SJSA1 (cell line): Measurements from ENCODE around the gene KCNQ1OT1. TPM values are rescaled to one million over a fixed set of nuclear protein-coding genes. Genes with fewer than 3 reads are reported as not detected.

Experiments
- DNase-seq, 2 experiments: peaks; one replicate each; pipeline ENCODE4 v3.0.0-alpha.2; 2015 to 2020; ENCODE audit warnings: low spot score in 2 of 2, low read depth in 1 of 2
- H3K27ac ChIP-seq: fragments of 250-450 bp; sonication (Bioruptor Pico); 2 replicates; pipeline ENCODE4 v1.5.1; 2020; ENCODE audit warnings: mild to moderate bottlenecking, moderate library complexity
- H3K27me3 ChIP-seq: fragments of 250-450 bp; sonication (Bioruptor Pico); replicated peaks from 2 replicates; pipeline ENCODE4 v1.5.1; 2020; ENCODE audit warnings: mild to moderate bottlenecking, moderate library complexity
- H3K36me3 ChIP-seq: fragments of 250-450 bp; sonication (Bioruptor Pico); 2 replicates; pipeline ENCODE4 v1.5.1; 2020; ENCODE audit warnings: mild to moderate bottlenecking
- H3K4me1 ChIP-seq: fragments of 250-450 bp; sonication (Bioruptor Pico); replicated peaks from 2 replicates; pipeline ENCODE4 v1.6.1; 2021; ENCODE audit warnings: mild to moderate bottlenecking
- H3K4me3 ChIP-seq: fragments of 250-450 bp; sonication (Bioruptor Pico); 2 replicates; pipeline ENCODE4 v1.5.1; 2020; ENCODE audit warnings: mild to moderate bottlenecking
- H3K9me3 ChIP-seq: fragments of 250-450 bp; sonication (Bioruptor Pico); replicated peaks from 2 replicates; pipeline ENCODE4 v1.5.1; 2020; ENCODE audit warnings: mild to moderate bottlenecking
- total RNA-seq: library from RNA; depleted of rRNA; stranded (reverse); fragments of >200 nt; shearing (Covaris generic); gene quantifications from 2 replicates; pipeline ENCODE4 v1.2.3, GENCODE V29; 2014

KCNQ1OT1 gene
- total RNA-seq, 1 experiment from 2014 or later = 2.1 TPM

- DNase-seq = no peak
- Histone ChIP-seq H3K4me1 (no peaks in the 10 kb centered on the region), H3K27me3 (peaks cover 31% of the 10 kb centered on the region), H3K27ac (no peak overlapping the region), H3K36me3 (no peaks in the 10 kb centered on the region), H3K4me3 (no peak overlapping the region), H3K9me3 (peaks cover 2% of the 10 kb centered on the region; the same call in 1 of the 2 replicates)
Observed at GRCh38 chr11:2721210-2721916, 21.6 kb upstream of the KCNQ1OT1 start.

GRCh38 chr11:2719831-2720590 is 20.2 kb upstream of the KCNQ1OT1 start:
- no peak for DNase-seq
- Histone ChIP-seq H3K36me3 (no peaks in the 10 kb centered on the region), H3K27ac (no peak overlapping the region), H3K4me1 (no peaks in the 10 kb centered on the region), H3K4me3 (no peak overlapping the region), H3K9me3 (peaks cover 2% of the 10 kb centered on the region; the same call in 1 of the 2 replicates), H3K27me3 (peaks cover 25% of the 10 kb centered on the region)

GRCh38 chr11:2718817-2719438 is 19.1 kb upstream of the KCNQ1OT1 start:
- Histone ChIP-seq H3K27me3 (peaks cover 20% of the 10 kb centered on the region), H3K4me1 (no peaks in the 10 kb centered on the region), H3K36me3 (no peaks in the 10 kb centered on the region), H3K27ac (no peak overlapping the region), H3K9me3 (peaks cover 2% of the 10 kb centered on the region; the same call in 1 of the 2 replicates), H3K4me3 (no peak overlapping the region)
- no peak for DNase-seq

- peaks cover 15% of the 10 kb centered on the region for H3K27me3 ChIP-seq
- no peak overlapping the region for H3K4me3 ChIP-seq
- no peak overlapping the region for H3K27ac ChIP-seq
Observed at GRCh38 chr11:2717561-2718325, 17.9 kb upstream of the KCNQ1OT1 start.

GRCh38 chr11:2716376-2717095 is 16.7 kb upstream of the KCNQ1OT1 start:
- peaks cover 12% of the 10 kb centered on the region for H3K27me3 ChIP-seq
- DNase-seq = no peak
- no peaks in the 10 kb centered on the region for H3K36me3 ChIP-seq
- peaks cover 2% of the 10 kb centered on the region; the same call in 1 of the 2 replicates for H3K9me3 ChIP-seq
- H3K27ac ChIP-seq = no peak overlapping the region
- no peaks in the 10 kb centered on the region for H3K4me1 ChIP-seq
- H3K4me3 ChIP-seq = no peak overlapping the region

More at GRCh38 chr11:2717561-2718325, 17.9 kb upstream of the KCNQ1OT1 start:
- no peaks in the 10 kb centered on the region for H3K36me3 ChIP-seq
- no peak for DNase-seq
- H3K4me1 ChIP-seq = no peaks in the 10 kb centered on the region
- peaks cover 2% of the 10 kb centered on the region; the same call in 1 of the 2 replicates for H3K9me3 ChIP-seq

GRCh38 chr11:2715716-2716350 is 16.0 kb upstream of the KCNQ1OT1 start:
- Histone ChIP-seq H3K27ac (no peak overlapping the region), H3K4me3 (no peak overlapping the region), H3K4me1 (no peaks in the 10 kb centered on the region), H3K9me3 (peaks cover 2% of the 10 kb centered on the region; the same call in 1 of the 2 replicates), H3K27me3 (peaks cover 13% of the 10 kb centered on the region), H3K36me3 (no peaks in the 10 kb centered on the region)
- no peak for DNase-seq

GRCh38 chr11:2714871-2715270 is 15.1 kb upstream of the KCNQ1OT1 start:
- H3K4me1 ChIP-seq = no peaks in the 10 kb centered on the region
- DNase-seq = no peak

GRCh38 chr11:2714463-2714800 is 14.6 kb upstream of the KCNQ1OT1 start:
- no peak for DNase-seq
- Histone ChIP-seq H3K27ac (no peak overlapping the region), H3K36me3 (no peaks in the 10 kb centered on the region), H3K9me3 (peaks cover 2% of the 10 kb centered on the region; the same call in 1 of the 2 replicates), H3K4me1 (no peaks in the 10 kb centered on the region), H3K27me3 (peaks cover 27% of the 10 kb centered on the region), H3K4me3 (no peak overlapping the region)

More at GRCh38 chr11:2714871-2715270, 15.1 kb upstream of the KCNQ1OT1 start:
- H3K4me3 ChIP-seq = no peak overlapping the region
- H3K9me3 ChIP-seq = peaks cover 2% of the 10 kb centered on the region; the same call in 1 of the 2 replicates
- no peaks in the 10 kb centered on the region for H3K36me3 ChIP-seq
- H3K27me3 ChIP-seq = peaks cover 22% of the 10 kb centered on the region
- H3K27ac ChIP-seq = no peak overlapping the region

GRCh38 chr11:2713661-2714462 is 14.1 kb upstream of the KCNQ1OT1 start:
- no peak for DNase-seq
- H3K36me3 ChIP-seq = no peaks in the 10 kb centered on the region
- H3K27me3 ChIP-seq = peaks cover 27% of the 10 kb centered on the region
- no peak overlapping the region for H3K4me3 ChIP-seq
- peaks cover 2% of the 10 kb centered on the region; the same call in 1 of the 2 replicates for H3K9me3 ChIP-seq
- H3K4me1 ChIP-seq = no peaks in the 10 kb centered on the region
- H3K27ac ChIP-seq = no peak overlapping the region

GRCh38 chr11:2713094-2713493 is 13.3 kb upstream of the KCNQ1OT1 start:
- DNase-seq = no peak
- no peaks in the 10 kb centered on the region for H3K4me1 ChIP-seq
- H3K9me3 ChIP-seq = peaks cover 2% of the 10 kb centered on the region; the same call in 1 of the 2 replicates
- H3K4me3 ChIP-seq = no peak overlapping the region
- no peaks in the 10 kb centered on the region for H3K36me3 ChIP-seq
- no peak overlapping the region for H3K27ac ChIP-seq
- H3K27me3 ChIP-seq = peaks cover 26% of the 10 kb centered on the region

GRCh38 chr11:2711161-2711560 is 11.4 kb upstream of the KCNQ1OT1 start:
- no peak overlapping the region for H3K27ac ChIP-seq
- no peaks in the 10 kb centered on the region for H3K36me3 ChIP-seq
- H3K4me1 ChIP-seq = no peaks in the 10 kb centered on the region
- peaks cover 5% of the 10 kb centered on the region for H3K9me3 ChIP-seq
- H3K27me3 ChIP-seq = peaks cover 18% of the 10 kb centered on the region
- no peak overlapping the region for H3K4me3 ChIP-seq
- no peak for DNase-seq

GRCh38 chr11:2709429-2709828 is 9.6 kb upstream of the KCNQ1OT1 start:
- no peak for DNase-seq
- Histone ChIP-seq H3K27me3 (peaks cover 18% of the 10 kb centered on the region), H3K4me1 (no peaks in the 10 kb centered on the region), H3K4me3 (no peak overlapping the region), H3K27ac (no peak overlapping the region), H3K9me3 (peaks cover 6% of the 10 kb centered on the region), H3K36me3 (no peaks in the 10 kb centered on the region)
